Loucy (cell line): ENCODE results near the gene TRMT44.

Experiments
- CTCF ChIP-seq: fragments of 200-600 bp; sonication (generic); conservative IDR thresholded peaks from 2 replicates; pipeline ENCODE4 v1.5.1; 2014; ENCODE audit warnings: mild to moderate bottlenecking, antibody characterized with exemption, low read length
- EZH2phosphoT487 ChIP-seq: fragments of 200-600 bp; IDR thresholded peaks from 2 replicates; pipeline ENCODE4 v1.6.1; 2018; ENCODE audit warnings: antibody characterized with exemption, mild to moderate bottlenecking, moderate library complexity, borderline replicate concordance

- TF ChIP-seq CTCF (no peak), EZH2phosphoT487 (no peak)
Observed at GRCh38 chr4:8401665-8402064, 38.9 kb upstream of the TRMT44 start.
